BJ (cell line): Measurements from ENCODE around the gene NFIA. TPM values are rescaled to one million over a fixed set of nuclear protein-coding genes. Genes with fewer than 3 reads are reported as not detected.

Experiments used
- CTCF ChIA-PET: fragments of 350-600 bp; formaldehyde crosslinking; extraction: SDS; loops from one replicate; lab custom pipeline; 2021; ENCODE audit warnings: antibody characterized with exemption, inconsistent platforms; lab: Yijun Ruan, JAX
- POLR2A ChIA-PET: fragments of 300-600 bp; sonication (Branson Sonifier 250); formaldehyde crosslinking; extraction: SDS; loops from one replicate; lab custom pipeline; 2021; ENCODE audit warnings: antibody characterized with exemption; lab: Charles Lee
- DNase-seq: peaks from one replicate; pipeline ENCODE4 v3.0.0-alpha.2; 2011; ENCODE audit warnings: low read depth
- H3K27me3 ChIP-seq: 2 replicates; pipeline ENCODE4 v1.6.0; 2011; ENCODE audit warnings: low read length; ENCODE audit not compliant: control insufficient read depth, insufficient read depth
- H3K36me3 ChIP-seq: 2 replicates; pipeline ENCODE4 v1.5.1; 2011; ENCODE audit warnings: low read length; ENCODE audit not compliant: control insufficient read depth, insufficient read depth
- H3K4me3 ChIP-seq: 2 replicates; pipeline ENCODE4 v1.5.1; 2011; ENCODE audit warnings: low read depth, mild to moderate bottlenecking, control low read depth, low read length
- polyA plus RNA-seq: library from polyadenylated mRNA; depleted of rRNA; stranded (reverse); fragments of >200 nt; gene quantifications from 2 replicates; pipeline ENCODE4 v1.2.3, GENCODE V29; 2011
- TF ChIP-seq, protein P1 (sequence below): IDR thresholded peaks from 2 replicates; pipeline ENCODE4 v1.5.1; 2011; ENCODE audit warnings: low read depth, mild to moderate bottlenecking, control low read depth, inconsistent platforms, low read length, moderate library complexity; ENCODE audit not compliant: insufficient read depth

Gene NFIA
- polyA plus RNA-seq, 1 experiment: 4.5 TPM

DNA sequence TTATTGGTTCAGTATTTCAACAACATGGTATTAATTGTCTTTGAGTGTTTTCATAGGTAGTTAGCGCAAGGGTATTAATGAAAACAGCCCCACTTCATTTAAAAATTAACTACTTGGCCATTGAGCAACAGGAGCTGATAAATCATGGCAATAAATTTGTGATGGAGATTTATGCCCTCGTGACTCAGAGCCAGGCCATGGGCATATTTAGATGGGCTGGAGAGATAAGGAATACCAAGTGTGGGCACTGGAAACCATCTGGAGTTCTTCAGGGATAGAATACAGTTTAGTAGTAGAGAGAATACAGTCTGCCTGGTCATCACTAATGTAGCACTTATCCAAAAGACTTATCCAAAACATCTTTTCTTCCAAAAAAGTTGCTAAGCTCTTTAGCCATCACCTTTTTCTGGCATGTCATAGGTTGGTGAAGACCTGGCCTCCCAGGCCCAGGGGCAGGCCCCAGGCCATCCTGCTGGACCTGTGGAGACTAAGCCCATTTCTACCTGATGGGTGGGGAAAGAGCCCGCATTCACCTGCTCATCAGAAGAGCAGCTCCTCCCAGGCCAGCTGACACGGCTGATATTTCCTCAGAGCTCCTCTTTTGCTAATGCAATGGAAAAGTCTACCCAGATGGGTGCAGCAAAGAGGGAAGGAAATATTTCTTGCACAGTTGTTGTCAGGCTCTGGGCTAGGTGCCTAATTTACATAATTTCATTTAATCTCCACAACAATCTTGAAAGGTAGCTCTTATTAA, 404.6 kb downstream of the NFIA start:
- TF ChIP-seq, protein P1, sequence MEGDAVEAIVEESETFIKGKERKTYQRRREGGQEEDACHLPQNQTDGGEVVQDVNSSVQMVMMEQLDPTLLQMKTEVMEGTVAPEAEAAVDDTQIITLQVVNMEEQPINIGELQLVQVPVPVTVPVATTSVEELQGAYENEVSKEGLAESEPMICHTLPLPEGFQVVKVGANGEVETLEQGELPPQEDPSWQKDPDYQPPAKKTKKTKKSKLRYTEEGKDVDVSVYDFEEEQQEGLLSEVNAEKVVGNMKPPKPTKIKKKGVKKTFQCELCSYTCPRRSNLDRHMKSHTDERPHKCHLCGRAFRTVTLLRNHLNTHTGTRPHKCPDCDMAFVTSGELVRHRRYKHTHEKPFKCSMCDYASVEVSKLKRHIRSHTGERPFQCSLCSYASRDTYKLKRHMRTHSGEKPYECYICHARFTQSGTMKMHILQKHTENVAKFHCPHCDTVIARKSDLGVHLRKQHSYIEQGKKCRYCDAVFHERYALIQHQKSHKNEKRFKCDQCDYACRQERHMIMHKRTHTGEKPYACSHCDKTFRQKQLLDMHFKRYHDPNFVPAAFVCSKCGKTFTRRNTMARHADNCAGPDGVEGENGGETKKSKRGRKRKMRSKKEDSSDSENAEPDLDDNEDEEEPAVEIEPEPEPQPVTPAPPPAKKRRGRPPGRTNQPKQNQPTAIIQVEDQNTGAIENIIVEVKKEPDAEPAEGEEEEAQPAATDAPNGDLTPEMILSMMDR: no peak
- Histone ChIP-seq H3K27me3 (no peaks in the 10 kb centered on the region), H3K4me3 (no peak overlapping the region), H3K36me3 (no peaks in the 10 kb centered on the region)
- DNase-seq: no peak
- ChIA-PET CTCF (interaction anchor here (1.1 to 1.7 kb wide), 3 partner anchors 10 to 437 kb away, joined by 3 to 4 read pairs (median 4); no protein-coding TSS in a partner anchor), POLR2A (interaction anchor here (0.6 kb wide), 3 partner anchors 81 to 374 kb away, joined by 3 to 21 read pairs (median 4); no protein-coding TSS in a partner anchor)

DNA sequence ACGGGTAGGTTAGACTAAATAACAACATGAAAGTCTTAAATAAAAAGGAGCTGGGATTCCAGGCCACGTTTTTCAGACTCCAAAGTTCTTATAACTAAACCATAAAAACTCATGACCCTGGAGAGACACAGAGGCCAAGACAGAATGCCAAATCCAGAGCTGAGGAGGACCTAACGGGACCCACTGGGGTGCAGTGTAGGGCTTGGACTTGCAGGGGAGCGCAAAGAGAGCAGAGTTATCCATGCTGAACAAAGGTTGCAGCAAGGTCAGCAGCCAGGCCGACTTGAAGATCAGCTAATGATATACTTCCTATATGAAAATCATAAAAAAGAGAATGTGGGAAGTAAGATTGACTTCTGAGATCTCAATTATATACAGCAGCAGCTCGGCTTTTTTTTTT, 405.4 kb downstream of the NFIA start:
- H3K27me3 ChIP-seq: no peaks in the 10 kb centered on the region
- no peaks in the 10 kb centered on the region for H3K36me3 ChIP-seq
- TF ChIP-seq, protein P1: no peak
- no peak for DNase-seq
- no peak overlapping the region for H3K4me3 ChIP-seq
- POLR2A ChIA-PET: interaction anchor here (0.6 kb wide), 2 partner anchors 53 to 375 kb away, joined by 4 to 21 read pairs; no protein-coding TSS in a partner anchor
- CTCF ChIA-PET: interaction anchor here (1.1 to 1.3 kb wide), 2 partner anchors 9 to 28 kb away, joined by 3 to 4 read pairs; no protein-coding TSS in a partner anchor

DNA sequence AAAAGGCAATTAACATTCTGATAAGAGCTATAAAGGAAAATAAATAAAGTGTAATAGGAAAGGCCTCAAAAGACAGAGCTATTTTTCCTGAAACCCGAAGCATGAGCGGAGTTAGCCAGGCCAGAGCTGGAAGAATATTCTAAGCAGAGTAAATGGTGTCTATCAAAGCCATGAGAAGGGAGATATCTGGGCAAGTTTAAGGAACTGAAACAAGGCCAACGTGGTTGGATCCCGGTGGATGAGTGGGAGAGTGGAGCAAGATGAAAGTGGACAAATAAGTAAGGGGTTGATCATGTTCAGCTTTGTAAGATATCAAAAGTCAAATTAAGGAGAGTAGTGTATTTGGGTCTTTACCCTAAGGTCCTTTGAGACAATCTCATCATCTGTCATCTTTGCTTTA, 408.6 kb downstream of the NFIA start:
- Histone ChIP-seq H3K27me3 (no peaks in the 10 kb centered on the region), H3K36me3 (no peaks in the 10 kb centered on the region), H3K4me3 (no peak overlapping the region)
- POLR2A ChIA-PET: no interaction called here
- CTCF ChIA-PET: interaction anchor here (0.8 to 1.2 kb wide), 2 partner anchors 11 to 413 kb away, joined by 3 read pairs; no protein-coding TSS in a partner anchor
- TF ChIP-seq, protein P1: no peak
- DNase-seq: no peak

DNA sequence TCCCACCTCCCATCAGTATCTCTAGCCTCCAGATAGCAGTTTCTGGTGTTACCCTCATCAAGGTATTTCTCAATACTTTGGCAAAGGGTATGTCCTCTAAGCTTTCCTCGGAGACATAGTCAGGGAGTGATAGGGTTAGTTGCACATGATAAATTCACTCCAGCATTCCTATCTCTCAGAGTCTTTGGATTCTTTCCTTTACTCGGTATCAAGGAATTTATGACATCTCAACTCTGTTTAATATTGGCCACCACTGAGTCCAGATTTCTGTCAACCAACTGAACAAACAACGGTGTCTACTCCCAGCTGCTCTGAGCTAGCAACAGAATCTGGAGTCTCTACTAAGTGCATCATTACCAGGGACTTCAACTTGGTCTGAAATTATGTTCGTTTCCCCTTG, 409.1 kb downstream of the NFIA start:
- POLR2A ChIA-PET: no interaction called here
- H3K27me3 ChIP-seq: no peaks in the 10 kb centered on the region
- H3K36me3 ChIP-seq: no peaks in the 10 kb centered on the region
- TF ChIP-seq, protein P1: no peak
- CTCF ChIA-PET: interaction anchor here (0.8 to 1.2 kb wide), 2 partner anchors 12 to 413 kb away, joined by 3 read pairs; no protein-coding TSS in a partner anchor
- peak; percentile 25 for DNase-seq
- H3K4me3 ChIP-seq: no peak overlapping the region

DNA sequence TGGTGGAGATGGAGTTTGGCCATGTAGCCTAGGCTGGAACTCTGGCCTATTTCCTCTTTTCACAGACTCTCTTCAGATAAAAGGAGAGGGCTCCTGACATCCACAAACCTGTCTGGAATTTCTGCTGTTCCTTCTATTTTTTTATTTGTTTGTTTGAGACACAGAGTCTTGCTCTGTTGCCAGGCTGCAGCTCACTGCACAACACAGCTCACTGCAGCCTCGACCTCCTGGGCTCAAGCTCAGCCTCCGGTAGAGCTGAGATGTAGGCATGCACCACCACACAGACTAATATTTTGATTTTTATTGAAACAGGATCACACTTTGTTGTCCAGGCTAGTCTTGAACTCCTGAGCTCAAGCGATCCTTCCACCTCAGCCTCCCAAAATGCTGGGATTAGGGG, 411.6 kb downstream of the NFIA start:
- POLR2A ChIA-PET: no interaction called here
- no peak for DNase-seq
- Histone ChIP-seq H3K36me3 (no peaks in the 10 kb centered on the region), H3K27me3 (no peaks in the 10 kb centered on the region), H3K4me3 (no peak overlapping the region)
- CTCF ChIA-PET: no interaction called here
- TF ChIP-seq, protein P1: no peak
